DND-41 (cell line): ENCODE results near the gene MBD3.

Experiments used
- ATAC-seq: fragments of 200-7000 bp; cut with Tn5 transposase; 3 replicates; pipeline ENCODE4 v1.9.1; 2021; ENCODE audit warnings: low read depth; ENCODE audit not compliant: insufficient read depth
- DNase-seq: peaks from one replicate; pipeline ENCODE4 v3.0.0-alpha.2; 2020
- H2AFZ ChIP-seq: 2 replicates; pipeline ENCODE4 v1.6.0; 2012; ENCODE audit warnings: low read depth, low read length
- H3K27ac ChIP-seq: 2 replicates; pipeline ENCODE4 v1.5.1; 2012; ENCODE audit warnings: low read length, inconsistent platforms
- H3K27me3 ChIP-seq: fragments of 200-600 bp; sonication (generic); 2 replicates; pipeline ENCODE4 v1.6.0; 2012; ENCODE audit warnings: low read length, mild to moderate bottlenecking, inconsistent platforms; ENCODE audit not compliant: insufficient read depth, poor library complexity
- H3K36me3 ChIP-seq: 2 replicates; pipeline ENCODE4 v1.5.1; 2012; ENCODE audit warnings: low read length, inconsistent platforms; ENCODE audit not compliant: insufficient read depth
- H3K4me1 ChIP-seq: 2 replicates; pipeline ENCODE4 v1.5.1; 2012; ENCODE audit warnings: mild to moderate bottlenecking, low read length; ENCODE audit not compliant: insufficient read depth
- H3K4me2 ChIP-seq: 2 replicates; pipeline ENCODE4 v1.6.0; 2012; ENCODE audit warnings: mild to moderate bottlenecking, moderate library complexity, low read length, inconsistent platforms; ENCODE audit not compliant: insufficient read depth
- H3K4me3 ChIP-seq, 2 experiments: fragments of 200-600 bp in 1 of 2; shearing (Covaris generic) in 1 of 2; 2 replicates each; pipeline ENCODE4 v1.5.1; 2012 to 2016; ENCODE audit warnings: inconsistent platforms in 2 of 2, low read length in 2 of 2, mild to moderate bottlenecking in 2 of 2, low read depth in 1 of 2, moderate library complexity in 1 of 2
- H3K79me2 ChIP-seq: 2 replicates; pipeline ENCODE4 v1.6.0; 2012; ENCODE audit warnings: low read length, inconsistent platforms; ENCODE audit not compliant: insufficient read depth
- H3K9ac ChIP-seq: 2 replicates; pipeline ENCODE4 v1.6.0; 2012; ENCODE audit warnings: low read depth, mild to moderate bottlenecking, inconsistent platforms, low read length, moderate library complexity
- H3K9me3 ChIP-seq: 2 replicates; pipeline ENCODE4 v1.5.1; 2012; ENCODE audit warnings: low read length, moderate library complexity, mild to moderate bottlenecking, inconsistent platforms; ENCODE audit not compliant: insufficient read depth, severe bottlenecking
- H4K20me1 ChIP-seq: 2 replicates; pipeline ENCODE4 v1.6.0; 2012; ENCODE audit warnings: low read length; ENCODE audit not compliant: insufficient read depth
- EZH2 ChIP-seq: IDR thresholded peaks from 3 replicates; pipeline ENCODE4 v1.6.1; 2012; ENCODE audit warnings: borderline replicate concordance, low read depth, mild to moderate bottlenecking, moderate library complexity, low read length, inconsistent platforms; ENCODE audit not compliant: severe bottlenecking
- TF ChIP-seq, protein P1 (sequence below): IDR thresholded peaks from 2 replicates; pipeline ENCODE4 v1.5.1; 2012; ENCODE audit warnings: borderline replicate concordance, low read length, moderate library complexity, mild to moderate bottlenecking; ENCODE audit not compliant: poor library complexity, severe bottlenecking; ENCODE audit errors: extremely low read depth

MBD3 gene

DNA sequence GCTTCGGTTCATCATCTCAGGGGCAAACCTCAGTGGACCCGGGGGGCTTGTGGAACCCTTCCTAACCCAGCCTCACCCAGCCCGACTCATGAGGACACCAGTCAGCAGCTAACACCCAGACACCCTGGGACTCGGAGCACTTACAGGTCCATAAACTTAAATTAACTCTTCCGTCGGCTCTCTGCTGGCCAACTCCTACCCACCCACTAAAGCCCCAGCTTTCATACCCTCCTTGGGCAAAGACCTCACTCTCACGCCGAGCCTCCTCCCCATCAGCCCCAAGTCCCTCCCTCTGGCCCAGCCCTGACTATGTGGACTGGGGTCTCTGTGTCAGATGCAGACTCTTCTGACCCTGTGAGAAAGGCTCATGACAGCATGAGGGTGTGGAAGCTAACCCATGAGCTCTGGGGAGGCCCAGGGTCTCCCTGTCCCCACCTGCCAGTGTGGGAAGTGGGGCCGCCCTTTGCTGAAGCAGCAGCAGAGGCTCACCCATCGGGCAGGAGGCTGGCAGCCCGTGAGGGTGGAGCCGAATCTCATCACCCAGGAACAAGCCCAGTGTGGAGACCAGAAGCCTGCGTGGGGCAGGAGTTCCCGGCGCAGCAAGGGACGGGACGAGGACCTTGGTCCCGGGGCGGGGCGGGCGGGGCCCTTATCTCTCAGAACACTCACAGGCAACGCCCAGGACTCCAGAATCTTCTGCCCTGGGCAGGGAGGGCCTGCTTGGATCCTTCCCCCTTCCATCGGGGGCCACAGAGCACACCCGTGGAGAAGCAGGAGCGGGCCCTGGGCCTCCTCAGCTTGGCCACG is 40.0 kb upstream of the MBD3 start:
- ATAC-seq (no peak; the same call in 2 of the 3 replicates), DNase-seq (no peak)
- Histone ChIP-seq H3K27ac (no peak overlapping the region), H3K27me3 (no peaks in the 10 kb centered on the region), H3K4me2 (no peak overlapping the region), H3K9ac (no peak overlapping the region), H3K4me1 (no peaks in the 10 kb centered on the region), H2AFZ (no peak overlapping the region), H3K79me2 (peaks cover 79% of the 10 kb centered on the region), H3K9me3 (no peaks in the 10 kb centered on the region), H3K36me3 (peaks cover 79% of the 10 kb centered on the region), H4K20me1 (peaks cover 84% of the 10 kb centered on the region), H3K4me3 (no peak overlapping the region)
- no peak for TF ChIP-seq EZH2
- TF ChIP-seq, protein P1, sequence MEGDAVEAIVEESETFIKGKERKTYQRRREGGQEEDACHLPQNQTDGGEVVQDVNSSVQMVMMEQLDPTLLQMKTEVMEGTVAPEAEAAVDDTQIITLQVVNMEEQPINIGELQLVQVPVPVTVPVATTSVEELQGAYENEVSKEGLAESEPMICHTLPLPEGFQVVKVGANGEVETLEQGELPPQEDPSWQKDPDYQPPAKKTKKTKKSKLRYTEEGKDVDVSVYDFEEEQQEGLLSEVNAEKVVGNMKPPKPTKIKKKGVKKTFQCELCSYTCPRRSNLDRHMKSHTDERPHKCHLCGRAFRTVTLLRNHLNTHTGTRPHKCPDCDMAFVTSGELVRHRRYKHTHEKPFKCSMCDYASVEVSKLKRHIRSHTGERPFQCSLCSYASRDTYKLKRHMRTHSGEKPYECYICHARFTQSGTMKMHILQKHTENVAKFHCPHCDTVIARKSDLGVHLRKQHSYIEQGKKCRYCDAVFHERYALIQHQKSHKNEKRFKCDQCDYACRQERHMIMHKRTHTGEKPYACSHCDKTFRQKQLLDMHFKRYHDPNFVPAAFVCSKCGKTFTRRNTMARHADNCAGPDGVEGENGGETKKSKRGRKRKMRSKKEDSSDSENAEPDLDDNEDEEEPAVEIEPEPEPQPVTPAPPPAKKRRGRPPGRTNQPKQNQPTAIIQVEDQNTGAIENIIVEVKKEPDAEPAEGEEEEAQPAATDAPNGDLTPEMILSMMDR = no peak

DNA sequence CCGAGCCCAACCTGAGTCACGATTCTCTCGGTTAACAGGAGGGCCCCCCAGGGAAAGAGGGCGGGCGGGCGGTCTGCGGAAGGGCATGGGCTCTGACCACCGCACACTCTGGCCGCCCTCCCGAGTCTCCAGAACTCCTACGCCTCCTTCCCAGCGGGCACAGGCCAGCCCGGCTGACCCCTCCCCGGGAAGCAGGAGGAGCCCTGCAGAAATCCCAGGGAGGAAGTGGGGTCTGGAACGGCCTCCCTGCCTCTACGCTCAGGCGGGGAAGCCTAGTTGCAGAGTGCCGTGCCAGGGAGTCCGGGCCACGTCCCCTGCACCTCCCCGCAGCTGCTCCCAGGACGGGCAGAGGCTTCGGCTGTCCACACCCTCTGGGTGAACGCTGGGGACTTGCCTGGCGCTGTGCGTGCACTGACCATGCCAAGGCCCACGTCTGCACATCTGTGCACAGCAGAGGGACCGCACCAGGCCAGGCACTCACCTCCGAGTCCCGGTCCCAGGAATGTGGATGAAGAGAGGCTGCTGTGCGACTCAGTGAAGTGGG is 39.0 kb upstream of the MBD3 start:
- Histone ChIP-seq H3K9ac (no peak overlapping the region), H3K4me3 (no peak overlapping the region), H3K36me3 (peaks cover 79% of the 10 kb centered on the region), H3K4me1 (no peaks in the 10 kb centered on the region), H3K4me2 (no peak overlapping the region), H2AFZ (no peak overlapping the region), H3K27ac (no peak overlapping the region), H3K9me3 (no peaks in the 10 kb centered on the region), H3K79me2 (peaks cover 78% of the 10 kb centered on the region), H3K27me3 (no peaks in the 10 kb centered on the region), H4K20me1 (peaks cover 83% of the 10 kb centered on the region)
- DNase-seq = no peak
- no peak for TF ChIP-seq EZH2
- TF ChIP-seq, protein P1 = no peak
- no peak for ATAC-seq

DNA sequence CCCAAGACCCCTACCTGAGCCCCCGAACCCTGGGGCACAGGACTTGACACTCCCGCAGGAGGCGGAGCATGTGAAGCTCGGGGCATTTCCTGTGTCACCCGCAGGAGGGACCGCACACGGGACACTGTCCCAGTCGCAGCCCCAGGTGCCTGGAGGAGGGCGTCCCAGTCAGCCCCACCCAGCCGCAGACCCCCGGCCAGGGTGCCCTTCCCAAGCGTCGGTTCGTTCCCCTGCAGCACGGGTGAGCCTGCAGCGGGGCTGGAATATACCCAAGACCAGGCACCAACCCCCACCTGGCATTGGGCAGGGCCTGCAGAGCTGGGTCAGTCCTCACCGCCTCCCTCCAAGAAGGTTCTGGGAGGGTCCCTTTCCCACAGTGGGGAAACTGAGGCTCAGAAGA is 38.1 kb upstream of the MBD3 start:
- TF ChIP-seq, protein P1 = no peak
- Histone ChIP-seq H3K4me2 (no peak overlapping the region), H3K79me2 (peaks cover 73% of the 10 kb centered on the region), H2AFZ (no peak overlapping the region), H4K20me1 (peaks cover 78% of the 10 kb centered on the region), H3K4me3 (no peak overlapping the region), H3K9ac (no peak overlapping the region), H3K36me3 (peaks cover 80% of the 10 kb centered on the region), H3K27me3 (no peaks in the 10 kb centered on the region), H3K4me1 (no peaks in the 10 kb centered on the region), H3K27ac (no peak overlapping the region), H3K9me3 (no peaks in the 10 kb centered on the region)
- ATAC-seq = no peak
- no peak for DNase-seq
